PC-3 (cell line): ENCODE measurements around the gene PROSER2. TPM values are rescaled to one million over a fixed set of nuclear protein-coding genes. Genes with fewer than 3 reads are reported as not detected.

Experiments
- ATAC-seq: fragments of 200-7000 bp; cut with Tn5 transposase; 2 replicates; pipeline ENCODE4 v1.9.1; 2020; ENCODE audit warnings: mild to moderate bottlenecking, moderate library complexity
- BruUV-seq: library from RNA; stranded (reverse); fragments of 400-500 nt; replicated peaks from 2 replicates; lab custom pipeline; 2021; lab: Mats Ljungman, UMichigan
- CTCF ChIA-PET: fragments of 300-600 bp; sonication (Branson Sonifier 250); formaldehyde crosslinking; loops from one replicate; lab custom pipeline; 2022; ENCODE audit warnings: antibody characterized with exemption; lab: Charles Lee
- POLR2A ChIA-PET: fragments of 300-600 bp; sonication (Branson Sonifier 250); formaldehyde crosslinking; loops from one replicate; lab custom pipeline; 2022; ENCODE audit warnings: antibody characterized with exemption; ENCODE audit not compliant: unreplicated experiment; lab: Charles Lee
- DNase-seq: peaks from one replicate; pipeline ENCODE4 v3.0.0-alpha.2; 2015
- H2AFZ ChIP-seq: fragments of 300-600 bp; sonication (generic); 2 replicates; pipeline ENCODE4 v1.6.0; 2016; ENCODE audit warnings: antibody characterized with exemption, low read length
- H3F3A ChIP-seq: fragments of 300-600 bp; sonication (generic); one replicate; pipeline ENCODE4 v1.6.0; 2017; ENCODE audit warnings: antibody characterized with exemption, low read length, control low read depth, mild to moderate bottlenecking; ENCODE audit not compliant: unreplicated experiment
- H3K27ac ChIP-seq: fragments of 300-600 bp; sonication (generic); 2 replicates; pipeline ENCODE4 v1.5.1; 2016; ENCODE audit warnings: mild to moderate bottlenecking, low read length
- H3K27me3 ChIP-seq: fragments of 300-600 bp; sonication (generic); 2 replicates; pipeline ENCODE4 v1.6.1; 2016; ENCODE audit warnings: low read length, mixed read lengths
- H3K36me3 ChIP-seq: fragments of 300-600 bp; sonication (generic); 2 replicates; pipeline ENCODE4 v1.6.1; 2016; ENCODE audit warnings: low read depth, mixed run types, low read length, mixed read lengths
- H3K4me1 ChIP-seq: fragments of 300-600 bp; sonication (generic); 2 replicates; pipeline ENCODE4 v1.5.1; 2016; ENCODE audit warnings: low read length; ENCODE audit not compliant: insufficient read depth
- H3K4me2 ChIP-seq: fragments of 300-600 bp; sonication (generic); 2 replicates; pipeline ENCODE4 v1.6.0; 2016; ENCODE audit warnings: low read length
- H3K4me3 ChIP-seq: fragments of 300-600 bp; sonication (generic); 2 replicates; pipeline ENCODE4 v1.5.1; 2016; ENCODE audit warnings: mild to moderate bottlenecking, low read length, mixed read lengths
- H3K79me2 ChIP-seq: fragments of 300-600 bp; sonication (generic); 2 replicates; pipeline ENCODE4 v1.6.1; 2017; ENCODE audit warnings: low read length, mixed read lengths
- H3K9ac ChIP-seq: fragments of 300-600 bp; sonication (generic); 2 replicates; pipeline ENCODE4 v1.6.0; 2016; ENCODE audit warnings: mild to moderate bottlenecking, low read length
- H3K9me2 ChIP-seq: fragments of 300-600 bp; sonication (generic); replicated peaks from 2 replicates; pipeline ENCODE4 v1.6.1; 2016; ENCODE audit warnings: mixed run types, low read length, mixed read lengths
- H3K9me3 ChIP-seq: fragments of 300-600 bp; sonication (generic); 2 replicates; pipeline ENCODE4 v1.6.1; 2016; ENCODE audit warnings: low read length, mixed read lengths
- H4K20me1 ChIP-seq: fragments of 300-600 bp; sonication (generic); 2 replicates; pipeline ENCODE4 v1.6.1; 2016; ENCODE audit warnings: low read length, mixed read lengths
- CTCF ChIP-seq: fragments of 300-600 bp; sonication (generic); conservative IDR thresholded peaks from 2 replicates; pipeline ENCODE4 v1.5.1; 2017; ENCODE audit warnings: antibody characterized with exemption, low read depth, mild to moderate bottlenecking, low read length
- EZH2 ChIP-seq: fragments of 300-600 bp; sonication (generic); IDR thresholded peaks from one replicate; pipeline ENCODE4 v1.6.1; 2017; ENCODE audit warnings: antibody characterized with exemption, mild to moderate bottlenecking, low read length; ENCODE audit not compliant: unreplicated experiment
- EZH2phosphoT487 ChIP-seq: fragments of 300-600 bp; sonication (generic); IDR thresholded peaks from 2 replicates; pipeline ENCODE4 v1.6.1; 2018; ENCODE audit warnings: mild to moderate bottlenecking, antibody characterized with exemption, low read length, borderline replicate concordance
- intact Hi-C: fragments of 100-400 bp; cut with micrococcal nuclease; formaldehyde crosslinking; loops from 2 replicates; pipeline ENCODE4 v1.9.0; 2023
- total RNA-seq: library from RNA; depleted of rRNA; stranded (reverse); fragments of >200 nt; gene quantifications from 2 replicates; pipeline ENCODE4 v1.2.3, GENCODE V29; 2014

Gene PROSER2
- total RNA-seq, 1 experiment from 2014 or later: 52.5 TPM

GRCh38 chr10:11865561-11865960 lies 42.4 kb downstream of the PROSER2 start:
- no peaks in the 10 kb centered on the region for H3K4me1 ChIP-seq
- ChIA-PET POLR2A (interaction anchor here (0.7 kb wide), 1 partner anchor 72 kb away, joined by 5 read pairs; no protein-coding TSS in a partner anchor), CTCF (no interaction called here)
- no peak for TF ChIP-seq EZH2phosphoT487
- no peak for TF ChIP-seq CTCF
- no peak for TF ChIP-seq EZH2
- H3K27ac ChIP-seq: no peak overlapping the region
- no peak overlapping the region for H3K4me3 ChIP-seq
- no peak overlapping the region for H2AFZ ChIP-seq
- H3K9me3 ChIP-seq: no peaks in the 10 kb centered on the region
- no peaks in the 10 kb centered on the region for H3K27me3 ChIP-seq
- H3K9me2 ChIP-seq: no peaks in the 10 kb centered on the region
- ATAC-seq (no peak), DNase-seq (no peak)
- H3K79me2 ChIP-seq: peaks cover 15% of the 10 kb centered on the region; the same call in 1 of the 2 replicates
- no peak overlapping the region for H3K4me2 ChIP-seq
- H3K36me3 ChIP-seq: peaks cover 4% of the 10 kb centered on the region
- H3F3A ChIP-seq: no peaks in the 10 kb centered on the region
- intact Hi-C loops: no loop called here
- no peak overlapping the region for H3K9ac ChIP-seq
- no peaks in the 10 kb centered on the region for H4K20me1 ChIP-seq
- no TSS peak for BruUV-seq

GRCh38 chr10:11866199-11866925 lies 43.2 kb downstream of the PROSER2 start:
- CTCF ChIA-PET: no interaction called here

GRCh38 chr10:11869219-11869618 lies 46.1 kb downstream of the PROSER2 start:
- Histone ChIP-seq H3F3A (no peaks in the 10 kb centered on the region), H3K9ac (no peak overlapping the region), H3K9me2 (no peaks in the 10 kb centered on the region), H3K27me3 (no peaks in the 10 kb centered on the region), H4K20me1 (no peaks in the 10 kb centered on the region), H3K36me3 (peaks cover 4% of the 10 kb centered on the region), H3K4me2 (no peak overlapping the region), H3K4me3 (no peak overlapping the region), H3K4me1 (peaks cover under 1% of the 10 kb centered on the region), H3K27ac (no peak overlapping the region), H2AFZ (no peak overlapping the region), H3K9me3 (no peaks in the 10 kb centered on the region), H3K79me2 (peaks cover 6% of the 10 kb centered on the region; the same call in 1 of the 2 replicates)
- DNase-seq: no peak
- no peak for TF ChIP-seq CTCF
- no peak for TF ChIP-seq EZH2
- TF ChIP-seq EZH2phosphoT487: no peak
- BruUV-seq: no TSS peak
- intact Hi-C loops: no loop called here
- CTCF ChIA-PET: interaction anchor here (0.6 kb wide), 1 partner anchor 117 kb away, joined by 3 read pairs; no protein-coding TSS in a partner anchor
- ATAC-seq: no peak
- POLR2A ChIA-PET: no interaction called here

More at GRCh38 chr10:11866199-11866925, 43.2 kb downstream of the PROSER2 start:
- H3K27ac ChIP-seq: no peak overlapping the region
- no peak overlapping the region for H3K9ac ChIP-seq
- intact Hi-C loops: no loop called here
- H3K4me1 ChIP-seq: no peaks in the 10 kb centered on the region
- ATAC-seq (no peak), DNase-seq (no peak)
- peaks cover 15% of the 10 kb centered on the region; the same call in 1 of the 2 replicates for H3K79me2 ChIP-seq
- H3K4me2 ChIP-seq: no peak overlapping the region
- no peak overlapping the region for H3K4me3 ChIP-seq
- no peaks in the 10 kb centered on the region for H3K27me3 ChIP-seq
- H3K9me2 ChIP-seq: no peaks in the 10 kb centered on the region
- no TSS peak for BruUV-seq
- H3F3A ChIP-seq: no peaks in the 10 kb centered on the region
- peaks cover 4% of the 10 kb centered on the region for H3K36me3 ChIP-seq
- TF ChIP-seq EZH2phosphoT487: no peak
- H4K20me1 ChIP-seq: no peaks in the 10 kb centered on the region
- H3K9me3 ChIP-seq: no peaks in the 10 kb centered on the region
- no peak overlapping the region for H2AFZ ChIP-seq
- POLR2A ChIA-PET: interaction anchor here (0.7 kb wide), 1 partner anchor 73 kb away, joined by 5 read pairs; no protein-coding TSS in a partner anchor
